VCaP (cell line): ENCODE results near the gene TEX54.

Experiments used
- H3K27ac ChIP-seq: fragments of 450-650 bp; 2 replicates; pipeline ENCODE4 v1.5.1; 2017
- TF ChIP-seq, protein P1 (sequence below): fragments of 450-650 bp; conservative IDR thresholded peaks from 2 replicates; pipeline ENCODE4 v1.5.1; 2017; ENCODE audit warnings: mild to moderate bottlenecking, moderate library complexity

Gene TEX54

DNA sequence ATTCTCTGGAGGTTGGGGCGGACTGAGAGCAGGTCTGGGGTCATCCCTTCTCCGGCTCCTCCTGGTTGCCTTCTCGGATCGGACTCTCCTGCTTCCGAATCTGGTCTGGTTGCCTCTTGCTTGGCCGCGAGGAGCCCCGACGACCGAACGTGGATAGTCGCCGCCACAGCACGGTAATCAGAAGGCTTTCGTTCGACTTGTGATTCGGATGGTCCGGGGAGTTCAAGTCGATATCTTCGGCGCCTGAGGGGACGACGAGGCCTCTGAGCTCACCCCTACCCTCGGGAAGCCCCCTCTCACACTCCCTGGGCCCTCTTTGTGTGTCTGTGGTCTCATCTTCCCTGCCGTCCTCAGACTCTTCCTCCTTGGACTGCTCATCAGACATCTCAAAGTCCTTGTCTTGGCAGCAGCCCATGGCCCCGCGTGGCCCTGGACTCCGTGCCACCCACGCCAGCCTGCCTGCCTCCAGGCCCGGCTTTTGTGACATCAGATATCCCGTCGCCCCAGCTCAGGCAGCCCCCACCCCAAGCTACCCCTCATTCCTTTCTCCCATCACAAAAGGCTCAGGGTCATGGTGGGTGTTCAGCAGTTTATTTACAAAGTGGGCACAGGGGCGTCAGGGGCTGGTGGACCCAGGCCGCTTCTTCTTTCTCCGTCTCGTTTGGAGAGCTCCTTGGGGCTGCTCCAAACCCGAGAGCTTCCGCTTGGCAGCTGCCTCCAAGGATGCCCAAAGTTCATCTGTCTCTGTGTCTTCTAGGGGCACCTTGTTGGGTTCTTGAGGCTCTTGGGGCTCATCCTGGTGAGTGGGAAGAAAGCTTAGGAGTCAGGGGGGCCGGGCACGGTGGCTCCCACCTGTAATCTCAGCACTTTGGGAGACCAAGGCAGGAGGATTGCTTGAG is at the start of gene TEX54:
TEX54 (minus strand) TSS at position 506 of the 899 bp plus-strand sequence.
- peak within 1 kb of the TSS; percentile 79 for H3K27ac ChIP-seq
- TF ChIP-seq, protein P1, sequence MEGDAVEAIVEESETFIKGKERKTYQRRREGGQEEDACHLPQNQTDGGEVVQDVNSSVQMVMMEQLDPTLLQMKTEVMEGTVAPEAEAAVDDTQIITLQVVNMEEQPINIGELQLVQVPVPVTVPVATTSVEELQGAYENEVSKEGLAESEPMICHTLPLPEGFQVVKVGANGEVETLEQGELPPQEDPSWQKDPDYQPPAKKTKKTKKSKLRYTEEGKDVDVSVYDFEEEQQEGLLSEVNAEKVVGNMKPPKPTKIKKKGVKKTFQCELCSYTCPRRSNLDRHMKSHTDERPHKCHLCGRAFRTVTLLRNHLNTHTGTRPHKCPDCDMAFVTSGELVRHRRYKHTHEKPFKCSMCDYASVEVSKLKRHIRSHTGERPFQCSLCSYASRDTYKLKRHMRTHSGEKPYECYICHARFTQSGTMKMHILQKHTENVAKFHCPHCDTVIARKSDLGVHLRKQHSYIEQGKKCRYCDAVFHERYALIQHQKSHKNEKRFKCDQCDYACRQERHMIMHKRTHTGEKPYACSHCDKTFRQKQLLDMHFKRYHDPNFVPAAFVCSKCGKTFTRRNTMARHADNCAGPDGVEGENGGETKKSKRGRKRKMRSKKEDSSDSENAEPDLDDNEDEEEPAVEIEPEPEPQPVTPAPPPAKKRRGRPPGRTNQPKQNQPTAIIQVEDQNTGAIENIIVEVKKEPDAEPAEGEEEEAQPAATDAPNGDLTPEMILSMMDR: no peak

DNA sequence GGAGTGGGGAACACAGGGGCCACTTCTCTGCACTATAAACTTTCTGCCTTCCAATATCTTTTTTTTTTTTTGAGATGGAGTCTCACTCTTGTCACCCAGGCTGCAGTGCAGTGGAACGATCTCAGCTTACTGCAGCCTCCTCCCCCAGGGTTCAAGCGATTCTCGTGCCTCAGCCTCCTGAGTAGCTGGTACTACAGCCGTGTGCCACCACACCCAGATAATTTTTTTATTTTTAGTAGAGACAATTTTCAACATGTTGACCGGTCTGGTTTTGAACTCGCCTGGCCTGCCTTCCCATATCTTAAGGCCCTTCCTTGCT is 49.7 kb upstream of the TEX54 start:
- TF ChIP-seq, protein P1: no peak
- H3K27ac ChIP-seq: peak overlapping the region; percentile 92

DNA sequence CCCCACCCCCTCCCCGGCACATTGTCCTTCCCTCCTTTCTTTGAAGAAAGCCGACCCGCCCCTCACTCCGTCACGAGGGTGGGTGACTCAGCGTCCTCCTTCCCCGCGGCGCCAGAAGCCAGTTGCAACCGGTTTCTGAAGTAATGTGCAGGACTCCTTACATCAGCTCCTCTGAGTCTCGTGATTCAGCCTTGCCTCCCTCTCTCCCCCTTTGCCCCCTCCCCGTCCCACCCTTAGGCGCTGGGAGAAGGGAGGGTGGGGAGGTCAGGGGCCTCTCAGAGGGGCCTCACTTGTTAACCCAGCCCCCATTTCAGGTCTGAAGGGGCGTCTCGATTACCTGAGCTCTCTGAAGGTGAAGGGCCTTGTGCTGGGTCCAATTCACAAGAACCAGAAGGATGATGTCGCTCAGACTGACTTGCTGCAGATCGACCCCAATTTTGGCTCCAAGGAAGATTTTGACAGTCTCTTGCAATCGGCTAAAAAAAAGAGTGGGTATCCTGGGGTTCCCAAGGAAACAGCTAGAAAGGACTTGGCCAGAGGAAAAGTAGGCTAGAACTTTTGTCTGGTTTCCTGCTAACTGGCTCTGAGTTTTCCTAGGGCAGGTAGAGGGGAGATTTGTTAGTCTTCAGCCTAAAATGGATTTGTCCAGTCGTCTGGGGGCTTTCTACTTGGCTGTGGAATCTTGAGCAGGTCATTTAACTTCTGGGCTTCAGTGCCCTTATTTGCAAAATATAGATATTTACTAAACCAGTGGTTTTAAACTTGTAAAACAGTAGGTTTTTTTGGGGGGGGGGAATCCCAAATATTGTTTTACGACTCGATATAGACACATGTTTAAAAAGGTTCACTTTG is 49.2 kb upstream of the TEX54 start:
- peak overlapping the region; percentile 92 for H3K27ac ChIP-seq
- TF ChIP-seq, protein P1: peak; percentile 31

DNA sequence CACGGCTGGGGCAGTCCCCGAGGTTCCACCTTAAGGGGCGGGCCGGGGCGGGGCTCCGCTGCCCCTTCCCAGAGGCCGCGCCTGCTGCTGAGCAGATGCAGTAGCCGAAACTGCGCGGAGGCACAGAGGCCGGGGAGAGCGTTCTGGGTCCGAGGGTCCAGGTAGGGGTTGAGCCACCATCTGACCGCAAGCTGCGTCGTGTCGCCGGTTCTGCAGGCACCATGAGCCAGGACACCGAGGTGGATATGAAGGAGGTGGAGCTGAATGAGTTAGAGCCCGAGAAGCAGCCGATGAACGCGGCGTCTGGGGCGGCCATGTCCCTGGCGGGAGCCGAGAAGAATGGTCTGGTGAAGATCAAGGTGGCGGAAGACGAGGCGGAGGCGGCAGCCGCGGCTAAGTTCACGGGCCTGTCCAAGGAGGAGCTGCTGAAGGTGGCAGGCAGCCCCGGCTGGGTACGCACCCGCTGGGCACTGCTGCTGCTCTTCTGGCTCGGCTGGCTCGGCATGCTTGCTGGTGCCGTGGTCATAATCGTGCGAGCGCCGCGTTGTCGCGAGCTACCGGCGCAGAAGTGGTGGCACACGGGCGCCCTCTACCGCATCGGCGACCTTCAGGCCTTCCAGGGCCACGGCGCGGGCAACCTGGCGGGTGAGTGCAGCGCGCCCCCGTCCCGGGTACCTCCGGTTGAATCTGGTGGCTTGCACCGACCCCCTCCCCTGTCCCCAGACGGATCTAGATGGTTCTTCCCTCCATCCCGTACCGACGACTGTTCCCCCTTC is 48.4 kb upstream of the TEX54 start, which contains the start of gene SLC3A2:
SLC3A2 (plus strand) TSS at position 94 of the 776 bp plus-strand sequence; CDS start at position 222, 128 bp downstream.
- TF ChIP-seq, protein P1: peak; percentile 83
- peak within 1 kb of the TSS; percentile 92 for H3K27ac ChIP-seq

DNA sequence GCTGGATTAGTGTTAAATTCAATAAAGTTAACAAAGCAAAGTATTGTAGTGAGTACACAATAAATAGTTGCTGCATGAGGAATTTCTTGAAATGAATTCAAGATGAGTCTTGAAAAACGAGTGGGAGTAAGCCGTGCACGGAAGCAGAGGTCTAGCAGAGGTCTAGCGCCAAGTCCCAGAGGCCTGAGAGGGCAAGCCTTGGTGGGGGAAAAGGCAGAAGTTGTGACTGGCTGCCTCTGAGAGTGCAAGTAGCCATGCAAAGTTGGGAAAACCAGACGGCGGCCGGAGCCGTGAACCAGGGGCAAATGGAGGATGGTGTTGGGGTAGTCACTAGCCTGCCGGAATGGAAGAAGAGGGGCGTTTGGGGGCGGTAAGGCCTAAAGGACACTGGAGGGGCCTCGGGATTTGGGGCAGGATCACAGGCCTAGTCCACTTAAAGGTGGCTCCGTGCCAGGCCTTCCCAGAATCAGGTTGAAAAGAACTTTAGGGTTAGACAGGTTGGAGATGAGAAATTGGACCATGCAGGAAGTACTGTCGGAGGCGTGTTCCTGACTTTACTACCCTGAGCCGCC is 47.7 kb upstream of the TEX54 start:
- TF ChIP-seq, protein P1: no peak
- peak overlapping the region; percentile 92 for H3K27ac ChIP-seq

DNA sequence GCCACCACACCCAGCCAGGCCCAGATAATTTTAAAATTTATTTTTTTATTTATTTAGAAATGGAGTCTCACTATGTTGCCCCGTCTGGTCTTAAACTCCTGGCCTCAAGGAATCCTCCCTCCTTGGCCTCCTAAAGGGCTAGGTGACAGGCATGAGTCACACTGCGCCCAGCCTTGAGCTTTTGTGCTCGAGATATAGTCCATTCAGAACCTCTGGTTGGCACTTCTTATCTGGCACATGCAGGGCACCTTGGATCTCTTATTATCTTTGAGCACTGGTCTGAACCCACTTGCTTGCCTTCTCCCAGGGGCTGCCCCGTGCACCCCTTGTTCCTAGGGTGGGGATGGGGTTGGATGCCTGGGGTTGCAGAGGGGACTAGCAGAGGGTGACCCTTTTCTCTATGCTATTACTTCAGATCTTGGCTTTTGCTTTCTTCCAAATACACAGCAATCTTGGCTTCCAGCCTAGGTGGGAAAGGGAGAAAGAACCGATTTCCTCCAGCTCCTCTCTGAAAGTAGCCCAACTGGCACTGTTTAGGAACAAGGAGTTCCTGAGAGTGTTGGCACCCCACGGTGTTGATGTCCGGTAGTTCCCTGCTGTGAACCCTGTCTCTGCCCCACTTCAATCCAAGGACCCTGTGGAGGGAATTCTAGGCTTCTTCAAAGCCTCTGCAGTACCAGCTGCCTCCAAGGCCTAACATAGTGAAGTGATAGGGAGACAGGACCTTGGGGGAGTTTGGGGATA is 46.8 kb upstream of the TEX54 start:
- TF ChIP-seq, protein P1: no peak
- peak overlapping the region; percentile 92 for H3K27ac ChIP-seq
